Suppressor macrophage (primary cell): ENCODE measurements around the gene TC2N.
"Not testable (repeated sequence)": the region's sequence is repeated elsewhere in the genome, so short reads cannot be mapped to it uniquely, and the experiment has no call there.

Experiments
- DNase-seq, 4 experiments: peaks; one replicate each; pipeline ENCODE4 v3.0.0-alpha.2; 2020 to 2022

TC2N gene

GRCh38 chr14:91869556-91869955, 2.2 kb upstream of the TC2N start:
- DNase-seq = no peak

GRCh38 chr14:91866511-91867295, 633 bp downstream of the TC2N start:
- no peak for DNase-seq

- no peak for DNase-seq
Measured at GRCh38 chr14:91866061-91866460, 1.3 kb downstream of the TC2N start.

- peak in 2 of 4 experiments; percentile 19 to 24 for DNase-seq
Measured at GRCh38 chr14:91862417-91862816, 4.9 kb downstream of the TC2N start.

GRCh38 chr14:91861091-91861490, 6.2 kb downstream of the TC2N start:
- peak in 1 of 4 experiments; percentile 19 for DNase-seq

- DNase-seq = no peak
Measured at GRCh38 chr14:91860238-91860637, 7.1 kb downstream of the TC2N start.

GRCh38 chr14:91858536-91859275, 8.6 kb downstream of the TC2N start:
- DNase-seq = peak; percentile 14 to 52 (median 28)

- no peak for DNase-seq
Measured at GRCh38 chr14:91857614-91858013, 9.7 kb downstream of the TC2N start.

- DNase-seq = no peak
Measured at GRCh38 chr14:91854327-91854934, 12.9 kb downstream of the TC2N start.

- DNase-seq = no peak
Measured at GRCh38 chr14:91851563-91851962, 15.8 kb downstream of the TC2N start.

GRCh38 chr14:91848504-91849001, 18.8 kb downstream of the TC2N start:
- no peak for DNase-seq

GRCh38 chr14:91847693-91848092, 19.6 kb downstream of the TC2N start:
- DNase-seq = peak in 1 of 4 experiments; percentile 4

- no peak for DNase-seq
Measured at GRCh38 chr14:91845652-91846051, 21.7 kb downstream of the TC2N start.

- DNase-seq = not testable (repeated sequence)
Measured at GRCh38 chr14:91845056-91845455, 22.3 kb downstream of the TC2N start.

GRCh38 chr14:91844029-91844428, 23.3 kb downstream of the TC2N start:
- DNase-seq = no peak

- no peak for DNase-seq
Measured at GRCh38 chr14:91843437-91843836, 23.9 kb downstream of the TC2N start.

GRCh38 chr14:91841065-91841464, 26.3 kb downstream of the TC2N start:
- DNase-seq = peak in 2 of 4 experiments; percentile 6 to 14

GRCh38 chr14:91839749-91840148, 27.6 kb downstream of the TC2N start:
- DNase-seq = no peak

- DNase-seq = no peak
Measured at GRCh38 chr14:91837076-91837475, 30.3 kb downstream of the TC2N start.

GRCh38 chr14:91835920-91836843, 31.2 kb downstream of the TC2N start:
- peak; percentile 46 to 81 (median 48) for DNase-seq

- DNase-seq = no peak
Measured at GRCh38 chr14:91835197-91835919, 32.0 kb downstream of the TC2N start.
